PFSK-1 (cell line): Measurements from ENCODE around the gene RASA2.

ENCODE experiments used
- FOXP2 ChIP-seq: optimal IDR thresholded peaks from 2 replicates; pipeline ENCODE3; 2011; ENCODE audit warnings: borderline replicate concordance, control low read depth, inconsistent platforms; ENCODE audit not compliant: insufficient read depth; ENCODE audit errors: extremely low read length, extremely low read depth
- POLR2AphosphoS5 ChIP-seq: IDR thresholded peaks from 2 replicates; pipeline ENCODE4 v1.6.1; 2012; ENCODE audit warnings: low read depth, mild to moderate bottlenecking, control low read depth, low read length, moderate library complexity
- REST ChIP-seq, 2 experiments: IDR thresholded peaks; 2 replicates each; pipeline versions ENCODE4 v1.6.1 to v1.8.0; 2011 to 2012; ENCODE audit warnings: low read depth in 2 of 2, low read length in 2 of 2, control low read depth in 1 of 2, inconsistent platforms in 1 of 2, mild to moderate bottlenecking in 1 of 2, moderate library complexity in 1 of 2; ENCODE audit not compliant: insufficient read depth in 1 of 2
- SIN3A ChIP-seq: IDR thresholded peaks from 2 replicates; pipeline ENCODE4 v1.6.1; 2012; ENCODE audit warnings: mild to moderate bottlenecking, low read length, moderate library complexity, borderline replicate concordance; ENCODE audit not compliant: insufficient read depth
- TAF1 ChIP-seq: IDR thresholded peaks from 2 replicates; pipeline ENCODE4 v1.6.1; 2012; ENCODE audit warnings: low read length, control low read depth, borderline replicate concordance; ENCODE audit not compliant: insufficient read depth

Gene RASA2

GRCh38 chr3:141561426-141562034 is 74.7 kb downstream of the RASA2 start:
- TF ChIP-seq REST (IDR thresholded peaks at IDR 0.05; ENCODE audit: insufficient read depth in 1 of 2, low read depth in 2 of 2, low read length in 2 of 2) (no peak), FOXP2 (no peak), SIN3A (no peak), TAF1 (no peak), POLR2AphosphoS5 (no peak)

GRCh38 chr3:141564241-141564640 is 77.4 kb downstream of the RASA2 start:
- TF ChIP-seq FOXP2 (no peak), POLR2AphosphoS5 (no peak), SIN3A (no peak), REST (IDR thresholded peaks at IDR 0.05; ENCODE audit: insufficient read depth in 1 of 2, low read depth in 2 of 2, low read length in 2 of 2) (no peak), TAF1 (no peak)

- TF ChIP-seq SIN3A (no peak), FOXP2 (no peak), TAF1 (no peak), POLR2AphosphoS5 (no peak), REST (IDR thresholded peaks at IDR 0.05; ENCODE audit: insufficient read depth in 1 of 2, low read depth in 2 of 2, low read length in 2 of 2) (no peak)
These were observed 83.2 kb downstream of the RASA2 start for GRCh38 chr3:141570068-141570467.

GRCh38 chr3:141575879-141576743 is 89.3 kb downstream of the RASA2 start:
- TF ChIP-seq POLR2AphosphoS5 (no peak), TAF1 (no peak), FOXP2 (no peak), SIN3A (no peak), REST (IDR thresholded peaks at IDR 0.05; ENCODE audit: insufficient read depth in 1 of 2, low read depth in 2 of 2, low read length in 2 of 2) (no peak)
